Measurements from ENCODE around the gene KMT2B. TPM values are rescaled to one million over a fixed set of nuclear protein-coding genes. Genes with fewer than 3 reads are reported as not detected.

KMT2B gene
- total and polyA plus RNA-seq, 12 donors: 6.6 to 97.3 (median 22.6) TPM

DNA sequence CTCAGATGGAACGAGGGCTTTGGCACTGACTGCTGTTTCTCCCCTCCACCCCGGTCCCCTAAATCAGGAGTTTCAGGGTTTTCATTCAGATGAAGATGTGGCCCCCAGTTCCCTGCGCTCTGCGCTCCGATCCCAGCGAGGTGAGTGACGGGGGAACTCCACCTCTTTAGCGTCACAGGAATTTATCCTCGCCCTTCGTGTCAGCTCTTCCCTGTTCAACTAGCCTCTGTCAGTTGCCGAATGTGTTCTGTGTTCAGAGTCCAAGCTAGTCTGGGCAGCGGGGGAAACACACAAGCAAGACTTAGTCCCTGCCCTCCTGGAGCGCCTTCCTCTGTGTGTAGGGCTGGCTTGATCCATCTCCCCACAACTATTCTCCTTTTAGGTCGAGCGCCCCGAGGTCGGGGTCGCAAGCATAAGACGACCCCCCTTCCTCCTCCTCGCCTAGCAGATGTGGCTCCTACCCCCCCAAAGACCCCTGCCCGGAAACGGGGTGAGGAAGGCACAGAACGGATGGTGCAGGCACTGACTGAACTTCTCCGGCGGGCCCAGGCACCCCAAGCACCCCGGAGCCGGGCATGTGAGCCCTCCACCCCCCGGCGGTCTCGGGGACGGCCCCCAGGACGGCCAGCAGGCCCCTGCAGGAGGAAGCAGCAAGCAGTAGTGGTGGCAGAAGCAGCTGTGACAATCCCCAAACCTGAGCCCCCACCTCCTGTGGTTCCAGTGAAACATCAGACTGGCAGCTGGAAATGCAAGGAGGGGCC is 1.8 kb downstream of the KMT2B start:
- peaks cover 21 to 26% of the 10 kb centered on the region in 2 donors for H3K4me1 ChIP-seq (replicated peaks in 1 of 2)

DNA sequence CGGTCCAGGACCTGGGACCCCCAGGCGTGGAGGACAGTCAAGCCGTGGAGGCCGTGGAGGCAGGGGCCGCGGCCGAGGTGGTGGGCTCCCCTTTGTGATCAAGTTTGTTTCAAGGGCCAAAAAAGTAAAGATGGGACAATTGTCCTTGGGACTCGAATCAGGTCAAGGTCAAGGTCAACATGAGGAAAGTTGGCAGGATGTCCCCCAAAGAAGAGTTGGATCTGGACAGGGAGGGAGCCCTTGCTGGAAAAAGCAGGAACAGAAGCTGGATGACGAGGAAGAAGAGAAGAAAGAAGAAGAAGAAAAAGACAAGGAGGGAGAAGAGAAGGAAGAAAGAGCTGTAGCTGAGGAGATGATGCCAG is 2.3 kb downstream of the KMT2B start:
- DNase-seq: no peak
- Histone ChIP-seq H3K27me3 (no peaks in the 10 kb centered on the region), H3K27ac (no peak overlapping the region), H3K9me3 (replicated peaks in 1 of 3) (no peaks in the 10 kb centered on the region), H3K4me1 (replicated peaks in 1 of 2) (peaks cover 21 to 26% of the 10 kb centered on the region in 2 donors), H3K36me3 (replicated peaks in 1 of 2) (peaks cover 0 to 52% of the 10 kb centered on the region in 2 donors), H3K4me3 (no peak overlapping the region)
- no peak for TF ChIP-seq POLR2A (IDR thresholded peaks at IDR 0.05)
- TF ChIP-seq, protein P1, sequence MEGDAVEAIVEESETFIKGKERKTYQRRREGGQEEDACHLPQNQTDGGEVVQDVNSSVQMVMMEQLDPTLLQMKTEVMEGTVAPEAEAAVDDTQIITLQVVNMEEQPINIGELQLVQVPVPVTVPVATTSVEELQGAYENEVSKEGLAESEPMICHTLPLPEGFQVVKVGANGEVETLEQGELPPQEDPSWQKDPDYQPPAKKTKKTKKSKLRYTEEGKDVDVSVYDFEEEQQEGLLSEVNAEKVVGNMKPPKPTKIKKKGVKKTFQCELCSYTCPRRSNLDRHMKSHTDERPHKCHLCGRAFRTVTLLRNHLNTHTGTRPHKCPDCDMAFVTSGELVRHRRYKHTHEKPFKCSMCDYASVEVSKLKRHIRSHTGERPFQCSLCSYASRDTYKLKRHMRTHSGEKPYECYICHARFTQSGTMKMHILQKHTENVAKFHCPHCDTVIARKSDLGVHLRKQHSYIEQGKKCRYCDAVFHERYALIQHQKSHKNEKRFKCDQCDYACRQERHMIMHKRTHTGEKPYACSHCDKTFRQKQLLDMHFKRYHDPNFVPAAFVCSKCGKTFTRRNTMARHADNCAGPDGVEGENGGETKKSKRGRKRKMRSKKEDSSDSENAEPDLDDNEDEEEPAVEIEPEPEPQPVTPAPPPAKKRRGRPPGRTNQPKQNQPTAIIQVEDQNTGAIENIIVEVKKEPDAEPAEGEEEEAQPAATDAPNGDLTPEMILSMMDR (IDR thresholded peaks at IDR 0.05): no peak
- WGBS, 4 donors: 72 to 79% (median 74%) methylated on average over 7 to 9 of the region's 9 CpGs
- intact Hi-C loops (cut with DNase I): no loop called here

More for the DNA sequence above, 1.8 kb downstream of the KMT2B start:
- intact Hi-C loops (cut with DNase I): loop anchor here in 1 of 2 donors (10.0 kb wide), 1 partner anchor 175 kb away; the partner anchor contains the start of gene TMEM147
- 79 to 85% (median 80%) methylated on average over 23 to 32 of the region's 32 CpGs for WGBS, 4 donors
- Histone ChIP-seq H3K27ac (no peak overlapping the region), H3K9me3 (replicated peaks in 1 of 3) (no peaks in the 10 kb centered on the region), H3K36me3 (replicated peaks in 1 of 2) (peaks cover 0 to 46% of the 10 kb centered on the region in 2 donors), H3K27me3 (no peaks in the 10 kb centered on the region), H3K4me3 (no peak overlapping the region)
- no peak for TF ChIP-seq POLR2A (IDR thresholded peaks at IDR 0.05)
- TF ChIP-seq, protein P1 (IDR thresholded peaks at IDR 0.05): no peak
- DNase-seq: peak in 2 of 7 donors; percentile 33 to 55

DNA sequence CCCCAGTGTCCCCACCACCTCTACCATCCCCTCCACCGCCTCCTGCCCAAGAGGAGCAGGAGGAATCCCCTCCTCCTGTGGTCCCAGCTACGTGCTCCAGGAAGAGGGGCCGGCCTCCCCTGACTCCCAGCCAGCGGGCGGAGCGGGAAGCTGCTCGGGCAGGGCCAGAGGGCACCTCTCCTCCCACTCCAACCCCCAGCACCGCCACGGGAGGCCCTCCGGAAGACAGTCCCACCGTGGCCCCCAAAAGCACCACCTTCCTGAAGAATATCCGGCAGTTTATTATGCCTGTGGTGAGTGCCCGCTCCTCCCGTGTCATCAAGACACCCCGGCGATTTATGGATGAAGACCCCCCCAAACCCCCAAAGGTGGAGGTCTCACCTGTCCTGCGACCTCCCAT is 2.8 kb downstream of the KMT2B start:
- Histone ChIP-seq H3K27me3 (no peaks in the 10 kb centered on the region), H3K4me3 (no peak overlapping the region), H3K4me1 (replicated peaks in 1 of 2) (peaks cover 21 to 24% of the 10 kb centered on the region in 2 donors), H3K9me3 (replicated peaks in 1 of 3) (no peaks in the 10 kb centered on the region), H3K27ac (no peak overlapping the region), H3K36me3 (replicated peaks in 1 of 2) (peaks cover 0 to 57% of the 10 kb centered on the region in 2 donors)
- intact Hi-C loops (cut with DNase I): no loop called here
- 79 to 86% (median 81%) methylated on average over 13 to 17 of the region's 17 CpGs for WGBS, 4 donors
- TF ChIP-seq POLR2A (IDR thresholded peaks at IDR 0.05): no peak
- TF ChIP-seq, protein P1 (IDR thresholded peaks at IDR 0.05): no peak
- DNase-seq: peak in 2 of 7 donors; percentile 18 to 27

DNA sequence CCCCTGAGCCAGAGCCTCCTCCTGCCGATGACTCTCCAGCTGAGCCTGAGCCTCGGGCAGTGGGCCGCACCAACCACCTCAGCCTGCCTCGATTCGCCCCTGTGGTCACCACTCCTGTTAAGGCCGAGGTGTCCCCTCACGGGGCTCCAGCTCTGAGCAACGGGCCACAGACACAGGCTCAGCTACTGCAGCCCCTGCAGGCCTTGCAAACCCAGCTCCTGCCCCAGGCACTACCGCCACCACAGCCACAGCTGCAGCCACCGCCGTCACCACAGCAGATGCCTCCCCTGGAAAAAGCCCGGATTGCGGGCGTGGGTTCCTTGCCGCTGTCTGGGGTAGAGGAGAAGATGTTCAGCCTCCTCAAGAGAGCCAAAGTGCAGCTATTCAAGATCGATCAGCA is 3.6 kb downstream of the KMT2B start:
- TF ChIP-seq POLR2A (IDR thresholded peaks at IDR 0.05): no peak
- TF ChIP-seq, protein P1 (IDR thresholded peaks at IDR 0.05): no peak
- DNase-seq: peak in 1 of 7 donors; percentile 6
- 92 to 100% (median 93%) methylated on average over 1 to 16 of the region's 16 CpGs for WGBS, 4 donors
- peaks cover 0 to 64% of the 10 kb centered on the region in 2 donors for H3K36me3 ChIP-seq (replicated peaks in 1 of 2)
- no peaks in the 10 kb centered on the region for H3K9me3 ChIP-seq (replicated peaks in 1 of 3)
- no peak overlapping the region for H3K4me3 ChIP-seq
- no peak overlapping the region for H3K27ac ChIP-seq
- peaks cover 14 to 17% of the 10 kb centered on the region in 2 donors for H3K4me1 ChIP-seq (replicated peaks in 1 of 2)
- H3K27me3 ChIP-seq: no peaks in the 10 kb centered on the region
- intact Hi-C loops (cut with DNase I): no loop called here
